Chondrocyte (in vitro differentiated cells): ENCODE results near the gene BBLN. TPM values are rescaled to one million over a fixed set of nuclear protein-coding genes. Genes with fewer than 3 reads are reported as not detected.

Experiments
- DNase-seq: peaks from one replicate; pipeline ENCODE4 v3.0.0; 2021; ENCODE audit warnings: mixed read lengths, low spot score
- H3K27ac Mint-ChIP-seq: one replicate; pipeline ENCODE4 v1.8.0; 2021; ENCODE audit warnings: mild to moderate bottlenecking, moderate library complexity, mixed read lengths; ENCODE audit not compliant: unreplicated experiment
- H3K27me3 Mint-ChIP-seq: 2 replicates; pipeline ENCODE4 v1.8.0; 2021; ENCODE audit warnings: low read depth, mixed read lengths
- H3K36me3 Mint-ChIP-seq: 2 replicates; pipeline ENCODE4 v1.8.0; 2021; ENCODE audit warnings: low read depth, mixed read lengths
- H3K4me1 Mint-ChIP-seq: 2 replicates; pipeline ENCODE4 v1.8.0; 2021; ENCODE audit warnings: low read depth, mild to moderate bottlenecking, mixed read lengths
- H3K4me3 Mint-ChIP-seq: one replicate; pipeline ENCODE4 v1.8.0; 2021; ENCODE audit warnings: mild to moderate bottlenecking, moderate library complexity, mixed read lengths; ENCODE audit not compliant: unreplicated experiment
- H3K9me3 Mint-ChIP-seq: 2 replicates; pipeline ENCODE4 v1.8.0; 2021; ENCODE audit warnings: low read depth, mixed read lengths
- CTCF ChIP-seq: fragments of 200-600 bp; sonication (generic); IDR thresholded peaks from 2 replicates; pipeline ENCODE4 v1.5.0; 2021; ENCODE audit warnings: antibody characterized with exemption, mild to moderate bottlenecking, moderate library complexity
- total RNA-seq: library from RNA; stranded (reverse); gene quantifications from 3 replicates; pipeline ENCODE4 v1.2.1, GENCODE V29; 2021

The BBLN gene
- total RNA-seq, 1 donor from 2014 or later, result 78.8 TPM

- Mint-ChIP-seq H3K4me3 (no peak overlapping the region), H3K27ac (no peak overlapping the region), H3K4me1 (peaks cover 4% of the 10 kb centered on the region), H3K27me3 (no peaks in the 10 kb centered on the region), H3K36me3 (no peaks in the 10 kb centered on the region), H3K9me3 (no peaks in the 10 kb centered on the region)
- no peak for TF ChIP-seq CTCF
- DNase-seq, result peak; percentile 59
These were observed 13.4 kb upstream of the BBLN start for GRCh38 chr9:128146591-128147120.

- Mint-ChIP-seq H3K4me1 (peaks cover 4% of the 10 kb centered on the region), H3K27ac (no peak overlapping the region), H3K36me3 (no peaks in the 10 kb centered on the region), H3K4me3 (no peak overlapping the region), H3K9me3 (no peaks in the 10 kb centered on the region), H3K27me3 (no peaks in the 10 kb centered on the region)
- DNase-seq, result no peak
- no peak for TF ChIP-seq CTCF
These were observed 11.5 kb upstream of the BBLN start for GRCh38 chr9:128148509-128149000.

DNA sequence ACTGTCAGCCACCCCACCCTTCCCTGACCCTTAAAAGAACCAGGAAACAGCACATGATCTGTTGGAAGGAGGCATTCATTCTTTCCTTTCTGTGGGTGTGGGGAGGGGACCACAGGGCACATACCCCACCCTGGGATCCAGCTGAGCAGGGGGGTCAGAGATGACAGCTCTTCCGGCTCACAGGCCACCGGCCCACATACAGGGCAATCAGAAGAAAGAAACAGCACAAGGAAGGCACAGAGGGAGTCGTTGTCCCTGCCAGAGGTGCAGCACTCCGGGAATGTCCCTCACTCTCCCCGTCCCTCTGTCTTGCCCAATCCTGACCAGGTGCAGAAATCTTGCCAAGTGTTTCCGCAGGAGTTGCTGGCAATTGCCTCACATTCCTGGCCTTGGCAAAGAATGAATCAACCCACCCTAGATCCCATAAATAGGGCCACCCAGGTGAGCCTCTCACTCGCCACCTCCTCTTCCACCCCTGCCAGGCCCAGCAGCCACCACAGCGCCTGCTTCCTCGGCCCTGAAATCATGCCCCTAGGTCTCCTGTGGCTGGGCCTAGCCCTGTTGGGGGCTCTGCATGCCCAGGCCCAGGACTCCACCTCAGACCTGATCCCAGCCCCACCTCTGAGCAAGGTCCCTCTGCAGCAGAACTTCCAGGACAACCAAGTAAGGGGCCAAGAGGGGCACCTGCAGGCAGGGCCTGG is 10.9 kb upstream of the BBLN start, which contains the start of gene LCN2:
LCN2 (plus strand) TSS at position 453 of the 701 bp plus-strand sequence; CDS start at position 526, 73 bp downstream.
- Mint-ChIP-seq H3K36me3 (no peaks in the 10 kb centered on the region), H3K9me3 (no peaks in the 10 kb centered on the region), H3K27ac (no peak within 1 kb of the TSS), H3K4me3 (no peak within 1 kb of the TSS), H3K4me1 (peaks cover 4% of the 10 kb centered on the region), H3K27me3 (no peaks in the 10 kb centered on the region)
- no peak for TF ChIP-seq CTCF
- peak; percentile 63 for DNase-seq

DNA sequence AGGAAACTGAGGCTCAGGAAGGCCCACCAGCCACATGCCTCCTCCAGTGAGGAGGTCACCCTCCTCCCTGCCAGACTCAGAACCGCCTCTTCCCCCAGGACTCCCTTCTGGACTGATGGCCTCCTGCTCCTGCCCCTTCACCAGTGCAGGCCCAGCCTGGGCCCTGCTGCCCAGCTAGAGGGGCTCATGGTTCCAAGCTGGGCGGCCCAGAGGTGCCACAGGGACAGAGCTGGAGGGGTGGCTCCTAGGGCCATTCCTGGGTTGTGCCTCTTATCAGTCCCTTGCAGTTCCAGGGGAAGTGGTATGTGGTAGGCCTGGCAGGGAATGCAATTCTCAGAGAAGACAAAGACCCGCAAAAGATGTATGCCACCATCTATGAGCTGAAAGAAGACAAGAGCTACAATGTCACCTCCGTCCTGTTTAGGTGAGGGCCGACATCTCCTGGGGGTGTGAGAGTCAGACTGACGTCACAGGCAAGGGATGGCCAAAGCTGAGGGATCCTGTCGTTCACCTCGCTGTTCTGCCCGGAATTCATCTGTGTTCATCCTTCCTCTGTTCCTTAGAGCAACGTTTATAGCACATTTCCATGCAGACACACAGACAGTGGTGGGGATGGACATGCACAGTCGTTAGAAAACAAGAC is 10.0 kb upstream of the BBLN start:
- DNase-seq, result peak; percentile 76
- Mint-ChIP-seq H3K4me3 (no peak overlapping the region), H3K4me1 (peaks cover 4% of the 10 kb centered on the region), H3K27ac (no peak overlapping the region), H3K36me3 (no peaks in the 10 kb centered on the region), H3K27me3 (no peaks in the 10 kb centered on the region), H3K9me3 (no peaks in the 10 kb centered on the region)
- no peak for TF ChIP-seq CTCF

DNA sequence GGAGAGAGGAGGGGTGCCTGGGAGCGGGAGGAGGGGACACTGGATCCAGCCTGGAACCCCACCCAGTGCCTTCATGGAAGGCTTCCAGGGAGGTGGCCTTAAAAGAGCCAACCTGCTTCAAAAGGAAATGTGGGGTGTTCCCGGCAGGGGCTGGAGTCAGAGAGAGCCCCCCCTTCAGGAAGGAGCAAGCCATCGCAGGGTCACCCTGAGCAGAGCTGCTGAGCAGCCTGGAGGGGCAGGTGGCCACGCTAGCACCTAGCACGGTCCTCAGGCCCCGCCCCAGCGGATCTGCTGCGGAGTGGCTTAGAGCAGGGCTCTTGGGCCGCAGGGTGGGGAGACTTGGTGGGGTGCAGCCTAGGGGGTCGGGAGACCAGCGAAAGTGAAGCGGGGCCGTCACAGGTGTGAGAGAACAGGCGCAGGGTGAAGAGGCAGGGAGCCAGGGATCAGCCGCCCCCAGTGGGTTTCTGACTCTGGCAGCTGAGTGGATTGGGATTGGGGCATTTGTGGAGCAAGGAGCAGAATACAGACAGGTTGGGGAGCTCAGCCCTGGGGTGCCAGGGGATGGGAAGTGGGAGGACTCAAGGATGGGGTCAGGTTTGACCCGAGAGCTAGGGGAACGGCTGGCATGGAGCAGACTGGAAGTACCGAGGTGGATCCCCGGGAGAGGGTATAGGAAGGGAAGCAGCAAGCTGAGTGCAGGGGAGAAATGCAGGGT is 9.3 kb upstream of the BBLN start:
- no peaks in the 10 kb centered on the region for H3K9me3 Mint-ChIP-seq
- H3K27me3 Mint-ChIP-seq, result no peaks in the 10 kb centered on the region
- H3K27ac Mint-ChIP-seq, result no peak overlapping the region
- DNase-seq, result peak; percentile 90
- TF ChIP-seq CTCF, result peak; percentile 28
- no peaks in the 10 kb centered on the region for H3K36me3 Mint-ChIP-seq
- no peak overlapping the region for H3K4me3 Mint-ChIP-seq
- H3K4me1 Mint-ChIP-seq, result peaks cover 4% of the 10 kb centered on the region
